ENCODE measurements around the gene HOXD4.

HOXD4 gene

GRCh38 chr2:176173567-176174381 lies 22.4 kb downstream of the HOXD4 start:
- no peak for DNase-seq

- DNase-seq = no peak
Measured at GRCh38 chr2:176174382-176174823, 23.1 kb downstream of the HOXD4 start.

GRCh38 chr2:176174824-176175708 lies 23.7 kb downstream of the HOXD4 start:
- no peak for DNase-seq

GRCh38 chr2:176175709-176176607 lies 24.6 kb downstream of the HOXD4 start:
- no peak for DNase-seq

- no peak for DNase-seq
Measured at GRCh38 chr2:176177580-176178037, 26.3 kb downstream of the HOXD4 start.

GRCh38 chr2:176178038-176178756 lies 26.8 kb downstream of the HOXD4 start:
- DNase-seq = no peak

GRCh38 chr2:176178757-176179295 lies 27.5 kb downstream of the HOXD4 start:
- DNase-seq = no peak

- no peak for DNase-seq
Measured at GRCh38 chr2:176181551-176181950, 30.2 kb downstream of the HOXD4 start.

- no peak for DNase-seq
Measured at GRCh38 chr2:176182671-176183070, 31.3 kb downstream of the HOXD4 start.

- DNase-seq = no peak
Measured at GRCh38 chr2:176184749-176185148, 33.4 kb downstream of the HOXD4 start.

- no peak for DNase-seq
Measured at GRCh38 chr2:176186024-176186423, 34.7 kb downstream of the HOXD4 start.

- no peak for DNase-seq
Measured at GRCh38 chr2:176187200-176187898, 36.0 kb downstream of the HOXD4 start.

GRCh38 chr2:176187899-176188773 lies 36.8 kb downstream of the HOXD4 start, which contains the start of gene HOXD1:
HOXD1 (plus strand) TSS chr2:176188668; CDS start chr2:176188802, 134 bp downstream.
- DNase-seq = no peak

GRCh38 chr2:176188774-176189680 lies 37.7 kb downstream of the HOXD4 start:
- DNase-seq = no peak

- DNase-seq = no peak
Measured at GRCh38 chr2:176189681-176190641, 38.6 kb downstream of the HOXD4 start.

GRCh38 chr2:176192351-176192750 lies 41.0 kb downstream of the HOXD4 start:
- DNase-seq = no peak

GRCh38 chr2:176193048-176193447 lies 41.7 kb downstream of the HOXD4 start:
- no peak for DNase-seq

Data from activated CD4-positive, alpha-beta T cell treated with anti-CD3 and anti-CD28 coated beads, Interleukin-2, amount 50 U/mL, for 16 hours (primary cell).